ENCODE data around the gene ALDOC. TPM values are rescaled to one million over a fixed set of nuclear protein-coding genes. Genes with fewer than 3 reads are reported as not detected.

The ALDOC gene
- total RNA-seq (2022) (16.3 and 17.7 TPM in 2 replicates), Bru-seq, nascent RNA (percentile 48 among the genes with signal in this experiment), BruChase-seq, experiment 1, labeled RNA remaining after a 2-hour chase (percentile 48 among the genes with signal in this experiment), BruChase-seq, experiment 2, labeled RNA remaining after a 6-hour chase (percentile 65 among the genes with signal in this experiment)
- long read RNA-seq, transcript ALDOC-201 (9 exons, 1,982 nt) = major isoform, 15 of 21 reads
- long read RNA-seq, partial matches to known transcripts = 1 of 21 reads
- long read RNA-seq, other reads (novel, unspliced or antisense) = 1 of 21 reads

- no peak for TF ChIP-seq CTCF (IDR thresholded peaks at IDR 0.05; ENCODE audit: insufficient read depth in 1 of 2, low read depth in 1 of 2, low read length in 1 of 2, severe bottlenecking in 1 of 2, unreplicated experiment in 1 of 2)
- BruUV-seq (replicated peaks) = no TSS peak
- peaks cover 23% of the 10 kb centered on the region for H3K4me1 ChIP-seq
- H3K27ac Mint-ChIP-seq (ENCODE audit: unreplicated experiment) = peak within 1 kb of the TSS; percentile 40
- ChIA-PET CTCF (interaction anchor here (0.6 to 1.0 kb wide), 4 partner anchors 24 to 142 kb away, joined by 3 read pairs; partner anchors contain the start of gene RPL23A), POLR2A (interaction anchor here (0.5 to 1.0 kb wide), 7 partner anchors 9 to 1533 kb away, joined by 3 to 9 read pairs (median 4); partner anchors contain the start of genes SDF2, SUPT6H and TNFAIP1)
- peaks cover 20% of the 10 kb centered on the region for H3K4me1 Mint-ChIP-seq (ENCODE audit: low read depth, unreplicated experiment)
- peak; percentile 96 to 97 for DNase-seq
- intact Hi-C loops (cut with micrococcal nuclease; ENCODE audit: unreplicated experiment) = loop anchor here (2.0 to 10.0 kb wide), 3 partner anchors 22 to 242 kb away; partner anchors contain the start of genes IFT20, SPAG5, TNFAIP1 and UNC119
- H3K9me3 Mint-ChIP-seq (ENCODE audit: unreplicated experiment) = no peaks in the 10 kb centered on the region
- peaks cover 4% of the 10 kb centered on the region for H3K36me3 ChIP-seq (ENCODE audit: control insufficient read depth, insufficient read depth, low read length)
- H3K27me3 Mint-ChIP-seq (ENCODE audit: insufficient read depth, unreplicated experiment) = no peaks in the 10 kb centered on the region
- H3K36me3 Mint-ChIP-seq (ENCODE audit: insufficient read depth, unreplicated experiment) = peaks cover 5% of the 10 kb centered on the region
- H3K4me3 ChIP-seq (ENCODE audit: low read depth, low read length) = peak within 1 kb of the TSS; percentile 34
- peak within 1 kb of the TSS; percentile 61 for H3K4me3 Mint-ChIP-seq (ENCODE audit: unreplicated experiment)
- H3K27me3 ChIP-seq (replicated peaks; ENCODE audit: control insufficient read depth, insufficient read depth, low read length) = no peaks in the 10 kb centered on the region
- no peaks in the 10 kb centered on the region for H3K9me3 ChIP-seq
Measured at GRCh38 chr17:28576758-28577465, at the start of gene ALDOC. Gene ALDOC, minus strand, starts transcription at chr17:28576895. Its CDS starts 1,363 bp downstream, at chr17:28575532.

- Histone ChIP-seq H3K27me3 (replicated peaks; ENCODE audit: control insufficient read depth, insufficient read depth, low read length) (no peaks in the 10 kb centered on the region), H3K4me1 (no peaks in the 10 kb centered on the region), H3K4me3 (ENCODE audit: low read depth, low read length) (no peak overlapping the region), H3K9me3 (no peaks in the 10 kb centered on the region), H3K36me3 (ENCODE audit: control insufficient read depth, insufficient read depth, low read length) (peaks cover 3% of the 10 kb centered on the region)
- CTCF ChIA-PET = no interaction called here
- Mint-ChIP-seq H3K36me3 (ENCODE audit: insufficient read depth, unreplicated experiment) (peaks cover 71% of the 10 kb centered on the region), H3K4me3 (ENCODE audit: unreplicated experiment) (no peak overlapping the region), H3K9me3 (ENCODE audit: unreplicated experiment) (no peaks in the 10 kb centered on the region), H3K4me1 (ENCODE audit: low read depth, unreplicated experiment) (no peaks in the 10 kb centered on the region), H3K27ac (ENCODE audit: unreplicated experiment) (no peak overlapping the region), H3K27me3 (ENCODE audit: insufficient read depth, unreplicated experiment) (no peaks in the 10 kb centered on the region)
- BruUV-seq (replicated peaks) = no TSS peak
- no peak for TF ChIP-seq CTCF (IDR thresholded peaks at IDR 0.05; ENCODE audit: insufficient read depth in 1 of 2, low read depth in 1 of 2, low read length in 1 of 2, severe bottlenecking in 1 of 2, unreplicated experiment in 1 of 2)
- DNase-seq = no peak
- intact Hi-C loops (cut with micrococcal nuclease; ENCODE audit: unreplicated experiment) = no loop called here
- POLR2A ChIA-PET = no interaction called here
Measured at GRCh38 chr17:28624148-28624547, 47.5 kb upstream of the ALDOC start.

GRCh38 chr17:28623696-28624095 is 47.0 kb upstream of the ALDOC start:
- no peaks in the 10 kb centered on the region for H3K9me3 Mint-ChIP-seq (ENCODE audit: unreplicated experiment)
- peaks cover 76% of the 10 kb centered on the region for H3K36me3 Mint-ChIP-seq (ENCODE audit: insufficient read depth, unreplicated experiment)
- intact Hi-C loops (cut with micrococcal nuclease; ENCODE audit: unreplicated experiment) = no loop called here
- no TSS peak for BruUV-seq (replicated peaks)
- no peak overlapping the region for H3K4me3 Mint-ChIP-seq (ENCODE audit: unreplicated experiment)
- H3K4me1 Mint-ChIP-seq (ENCODE audit: low read depth, unreplicated experiment) = no peaks in the 10 kb centered on the region
- TF ChIP-seq CTCF (IDR thresholded peaks at IDR 0.05; ENCODE audit: insufficient read depth in 1 of 2, low read depth in 1 of 2, low read length in 1 of 2, severe bottlenecking in 1 of 2, unreplicated experiment in 1 of 2) = no peak
- DNase-seq = no peak
- H3K27me3 Mint-ChIP-seq (ENCODE audit: insufficient read depth, unreplicated experiment) = no peaks in the 10 kb centered on the region
- peaks cover 5% of the 10 kb centered on the region for H3K36me3 ChIP-seq (ENCODE audit: control insufficient read depth, insufficient read depth, low read length)
- no peak overlapping the region for H3K27ac Mint-ChIP-seq (ENCODE audit: unreplicated experiment)
- ChIA-PET POLR2A (no interaction called here), CTCF (no interaction called here)
- H3K27me3 ChIP-seq (replicated peaks; ENCODE audit: control insufficient read depth, insufficient read depth, low read length) = no peaks in the 10 kb centered on the region
- H3K4me3 ChIP-seq (ENCODE audit: low read depth, low read length) = no peak overlapping the region
- H3K9me3 ChIP-seq = no peaks in the 10 kb centered on the region
- H3K4me1 ChIP-seq = no peaks in the 10 kb centered on the region

All from Caco-2 (cell line).